Central memory CD4-positive, alpha-beta T cell (primary cell): ENCODE measurements around the gene MGP.

Experiments used
- DNase-seq: peaks from one replicate; pipeline ENCODE4 v3.0.0; 2022

Gene MGP

DNA sequence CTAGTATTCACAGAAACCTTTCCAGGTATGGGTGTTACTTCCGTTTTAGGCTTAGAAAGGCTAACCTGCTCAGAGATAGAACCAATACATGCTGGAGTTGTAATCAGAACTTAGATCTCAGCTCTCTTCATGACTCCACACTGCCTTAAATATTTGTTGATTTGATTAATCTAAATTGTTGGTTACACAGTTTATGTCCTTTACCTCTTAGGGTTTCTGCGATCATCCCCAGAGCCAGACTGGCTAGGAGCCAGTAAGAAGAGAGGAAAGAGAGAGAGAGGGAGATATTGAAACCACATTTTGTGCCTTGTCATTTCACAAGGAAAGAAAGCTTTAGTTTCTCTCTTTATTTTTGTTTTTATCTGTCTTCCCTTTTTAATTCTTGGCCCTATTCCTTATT lies 16.8 kb upstream of the MGP start:
- no peak for DNase-seq

DNA sequence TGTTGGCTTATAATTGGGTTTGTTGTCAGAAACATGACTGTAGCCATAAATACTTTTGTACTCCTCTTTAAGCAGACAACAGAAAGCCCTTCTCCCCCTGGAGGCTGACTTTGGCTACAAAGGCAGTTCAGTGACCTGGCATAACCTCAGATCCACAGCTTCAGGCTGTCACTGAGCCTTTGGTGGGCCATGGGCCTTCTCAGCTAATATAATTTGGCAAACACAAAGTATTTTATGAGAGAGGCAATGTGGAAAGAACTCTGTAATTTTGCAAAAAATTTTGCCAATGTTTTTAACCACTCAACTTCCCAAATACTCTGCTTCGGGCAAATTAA lies 15.5 kb upstream of the MGP start:
- DNase-seq = no peak

DNA sequence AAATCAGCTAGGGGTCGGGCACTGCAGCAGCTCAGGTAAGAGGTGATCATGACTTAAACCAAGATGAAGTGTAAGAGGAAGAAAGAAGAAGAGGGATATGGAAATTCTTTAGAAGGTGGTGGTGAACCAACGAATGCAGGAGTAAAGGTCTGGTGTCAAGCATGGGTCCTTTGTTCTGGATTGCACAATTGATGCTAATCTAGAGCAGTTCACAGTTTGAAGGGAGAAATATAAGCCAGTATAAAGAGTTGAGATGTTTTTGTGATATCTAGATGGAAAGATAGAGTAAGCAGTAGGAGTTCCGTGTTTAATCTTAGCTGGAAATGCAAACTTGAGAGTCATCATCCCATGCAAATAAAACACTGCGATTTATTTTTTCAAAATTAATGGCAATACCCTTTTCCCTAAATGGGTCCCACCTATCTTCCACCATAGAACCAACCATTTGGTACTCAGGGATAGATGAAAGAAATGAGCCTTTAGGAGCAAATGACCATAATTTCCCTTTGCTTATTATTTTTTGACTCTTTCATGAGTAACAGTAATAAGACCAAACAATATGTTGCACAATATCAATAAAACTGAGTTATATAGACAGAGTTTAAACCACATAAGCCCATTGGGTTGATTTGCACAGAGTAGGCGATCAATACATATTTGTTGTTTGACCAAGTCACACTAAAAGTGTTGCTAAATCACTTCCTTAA lies 15.0 kb upstream of the MGP start:
- DNase-seq = no peak

DNA sequence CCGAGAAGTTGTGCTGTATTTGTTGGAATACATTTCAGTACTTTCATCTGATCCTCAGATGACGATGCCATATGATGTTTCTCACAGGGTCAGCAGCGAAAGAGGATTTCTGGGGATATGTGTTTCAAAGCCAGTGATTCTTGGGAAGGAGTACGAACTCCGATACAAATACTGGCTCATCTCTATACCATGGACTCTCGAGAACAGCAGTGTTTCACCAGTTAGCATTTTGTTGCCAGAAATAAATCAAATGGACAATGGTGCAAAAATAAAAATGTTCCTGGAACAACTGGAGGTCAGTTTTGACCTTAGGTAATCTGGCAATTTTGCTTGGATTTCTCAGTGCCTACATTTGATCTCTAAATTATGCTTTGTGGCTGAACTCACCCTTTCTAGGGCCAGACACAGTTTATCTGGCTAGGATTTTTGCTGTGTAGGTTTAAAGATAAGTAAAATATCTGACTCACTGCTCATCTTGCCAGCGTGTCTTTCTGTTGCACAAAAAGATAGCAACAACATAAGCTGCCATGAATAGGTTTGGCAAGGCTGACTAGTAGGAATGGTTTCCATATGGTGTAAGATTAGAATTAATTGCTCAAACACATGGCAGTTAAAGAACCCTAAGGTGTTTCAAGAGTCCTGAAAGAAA lies 11.0 kb upstream of the MGP start:
- DNase-seq = no peak

DNA sequence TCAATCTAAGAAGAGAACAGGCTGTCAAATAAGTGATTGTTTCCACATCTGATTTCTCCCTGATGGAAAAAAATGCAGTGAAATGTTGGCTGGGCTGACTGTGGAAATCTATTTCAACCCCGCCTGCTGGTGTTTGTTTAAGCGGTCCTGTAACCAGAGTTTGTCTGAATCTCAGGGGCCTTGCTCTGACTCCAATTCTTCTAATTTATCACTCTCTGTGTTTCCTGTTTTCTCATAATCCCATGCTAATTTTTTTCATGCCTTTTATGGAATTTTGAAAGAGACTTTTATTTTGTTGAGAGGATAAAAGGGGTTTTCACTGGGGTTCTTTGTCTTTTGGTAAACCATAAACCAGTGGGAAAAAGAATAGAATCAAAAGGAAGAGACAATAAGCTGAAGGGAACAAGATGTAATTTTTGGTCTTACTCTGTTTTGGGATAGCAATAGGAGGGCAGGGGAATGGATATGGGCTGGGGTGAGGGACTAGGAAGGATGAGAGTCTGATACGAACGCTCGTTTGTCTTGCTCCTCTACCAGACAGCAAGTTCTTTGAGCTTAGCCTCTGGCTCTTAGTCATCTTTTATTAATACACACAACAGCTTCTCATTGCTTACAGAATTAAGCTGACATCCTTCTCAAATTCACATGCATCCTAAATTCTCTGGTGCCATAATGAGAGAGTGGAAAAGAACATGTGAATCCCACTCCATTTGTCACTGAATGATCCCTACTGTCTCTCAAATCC lies 8.0 kb upstream of the MGP start:
- DNase-seq = no peak

DNA sequence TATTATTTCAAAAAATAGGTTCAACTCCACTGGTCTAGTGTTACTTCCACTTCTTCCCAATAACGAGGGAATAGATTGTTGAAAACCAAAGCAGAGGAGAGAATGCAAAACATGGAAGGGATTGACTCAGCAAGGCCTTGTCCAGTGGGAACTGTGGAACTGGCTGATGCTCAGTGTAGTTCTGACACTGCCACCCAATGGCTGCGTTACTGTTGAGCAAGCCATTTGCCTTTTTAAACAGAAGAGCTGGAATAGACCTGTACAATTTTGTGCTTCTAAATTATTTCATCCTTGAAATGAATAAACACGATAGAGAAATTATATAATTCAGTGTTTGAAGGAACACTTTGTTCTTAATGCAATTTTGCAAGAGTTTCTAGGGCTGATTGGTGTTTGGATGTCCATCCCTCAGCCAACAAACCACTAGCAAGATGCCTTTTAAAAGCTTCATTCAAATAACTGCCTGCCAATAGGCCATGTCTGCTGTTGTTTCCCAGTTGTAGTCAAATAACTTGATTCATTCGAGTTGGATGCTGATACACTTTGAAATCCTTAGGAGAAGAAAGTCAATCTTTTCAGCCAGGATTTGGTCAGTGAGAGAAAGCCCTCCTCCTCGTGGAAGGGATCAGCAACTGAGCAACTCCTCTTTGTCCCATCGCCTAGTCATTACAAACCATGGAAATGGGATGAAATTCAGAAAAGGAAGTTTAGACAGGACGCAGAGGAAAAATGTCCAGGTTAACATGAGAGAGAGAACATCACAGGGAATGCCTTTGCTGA lies 7.3 kb upstream of the MGP start:
- no peak for DNase-seq

DNA sequence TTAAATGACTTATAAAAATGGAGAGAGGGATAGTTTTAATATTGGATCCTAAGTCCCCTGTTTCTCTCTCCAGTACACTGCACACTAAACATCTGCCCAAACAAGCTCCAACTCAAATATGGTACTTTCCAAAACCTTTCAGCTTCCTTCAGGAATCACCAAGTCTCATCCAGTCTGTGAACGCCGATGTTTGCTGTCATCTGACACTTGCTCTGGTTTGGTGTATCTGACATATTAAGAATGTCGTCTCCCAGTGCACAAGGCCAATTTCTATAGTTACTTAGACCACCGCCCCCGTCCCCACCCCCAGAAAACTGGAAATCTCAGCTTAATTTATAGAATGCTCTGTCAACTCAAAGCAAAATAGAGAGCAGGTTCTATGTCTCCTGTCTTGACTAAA lies 5.0 kb upstream of the MGP start:
- DNase-seq = no peak

DNA sequence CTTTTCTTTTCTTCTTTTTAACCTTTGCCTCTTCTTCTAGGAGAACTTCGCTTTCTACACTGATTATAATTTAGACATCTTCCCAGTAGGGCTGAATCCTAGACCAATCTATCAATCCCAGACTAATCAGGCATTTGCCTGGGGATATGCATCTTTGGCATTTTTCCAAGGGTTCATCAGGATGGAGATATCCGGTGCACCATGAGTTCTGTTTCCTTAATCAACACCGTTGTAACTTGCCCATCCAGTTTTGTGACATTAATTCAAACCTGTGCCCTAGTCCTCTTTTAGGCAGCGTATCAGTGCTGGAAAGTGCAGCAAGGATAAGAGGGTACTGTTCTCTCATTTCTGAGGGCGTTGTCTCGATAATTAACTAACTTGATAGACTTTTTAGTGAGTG lies 617 bp upstream of the MGP start:
- DNase-seq = no peak

DNA sequence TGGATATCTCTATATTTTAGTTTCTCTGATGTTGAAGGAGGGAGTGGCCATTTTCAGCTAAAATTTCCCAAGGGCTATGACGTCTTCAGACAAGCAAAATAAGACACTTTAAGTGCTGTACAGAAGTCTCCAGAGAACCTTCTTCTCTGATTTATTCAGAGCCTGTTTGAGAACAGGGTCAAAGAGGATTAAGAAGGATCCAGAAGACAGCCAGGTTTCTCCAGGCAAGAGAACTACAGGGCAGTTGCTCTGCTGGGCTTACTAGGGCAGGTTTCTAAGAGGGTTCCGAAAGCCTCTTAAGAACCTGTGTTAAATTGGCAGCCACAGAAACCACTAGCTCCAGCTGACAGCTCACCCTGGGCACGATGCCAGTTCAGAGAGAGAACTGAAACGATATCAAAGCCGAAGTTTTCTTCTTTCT lies 1.2 kb downstream of the MGP start:
- DNase-seq = peak; percentile 84

DNA sequence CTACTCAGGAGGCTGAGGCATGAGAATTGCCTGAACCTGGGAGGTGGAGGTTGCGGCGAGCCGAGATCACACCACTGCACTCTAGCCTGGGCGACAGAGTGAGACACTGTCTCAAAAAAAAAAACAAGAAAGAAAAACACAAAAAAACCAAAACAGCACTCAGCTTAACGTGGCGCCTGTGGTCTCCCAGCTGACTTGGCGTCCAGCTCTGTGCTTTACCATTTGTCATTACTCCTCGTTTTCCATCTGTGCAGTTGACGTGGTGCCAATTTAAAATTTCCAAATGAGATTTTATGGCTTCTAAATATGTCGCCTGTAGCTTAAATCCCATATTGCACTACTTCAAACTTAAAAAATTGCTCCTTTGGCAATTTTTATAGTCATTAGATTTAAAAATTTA lies 2.0 kb downstream of the MGP start:
- DNase-seq = no peak

DNA sequence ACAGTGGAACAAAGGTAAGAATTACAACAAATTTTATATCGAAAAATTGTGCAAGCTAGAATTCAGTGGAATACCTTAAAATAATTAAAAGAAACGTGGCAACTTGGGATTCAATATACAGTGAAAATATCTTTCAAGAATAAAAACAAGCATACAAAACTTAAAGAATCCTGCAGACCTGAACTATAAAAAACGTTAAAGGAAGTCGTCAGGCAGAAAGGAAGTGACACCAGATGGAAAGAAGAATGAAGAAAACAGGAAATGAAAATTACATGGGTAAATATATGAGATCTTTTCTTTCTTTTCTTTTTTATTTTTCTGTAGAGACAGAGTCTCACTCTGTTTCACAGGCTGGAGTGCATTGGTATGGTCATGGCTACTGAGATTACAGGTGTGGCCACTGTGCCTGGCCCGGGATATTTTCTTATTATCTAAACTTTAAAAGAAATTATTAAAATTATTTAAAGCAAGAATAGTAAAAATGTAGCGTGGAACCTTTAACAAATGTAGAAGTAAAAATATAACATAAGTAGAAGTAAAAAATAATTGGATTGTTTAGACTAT lies 4.7 kb downstream of the MGP start:
- no peak for DNase-seq

DNA sequence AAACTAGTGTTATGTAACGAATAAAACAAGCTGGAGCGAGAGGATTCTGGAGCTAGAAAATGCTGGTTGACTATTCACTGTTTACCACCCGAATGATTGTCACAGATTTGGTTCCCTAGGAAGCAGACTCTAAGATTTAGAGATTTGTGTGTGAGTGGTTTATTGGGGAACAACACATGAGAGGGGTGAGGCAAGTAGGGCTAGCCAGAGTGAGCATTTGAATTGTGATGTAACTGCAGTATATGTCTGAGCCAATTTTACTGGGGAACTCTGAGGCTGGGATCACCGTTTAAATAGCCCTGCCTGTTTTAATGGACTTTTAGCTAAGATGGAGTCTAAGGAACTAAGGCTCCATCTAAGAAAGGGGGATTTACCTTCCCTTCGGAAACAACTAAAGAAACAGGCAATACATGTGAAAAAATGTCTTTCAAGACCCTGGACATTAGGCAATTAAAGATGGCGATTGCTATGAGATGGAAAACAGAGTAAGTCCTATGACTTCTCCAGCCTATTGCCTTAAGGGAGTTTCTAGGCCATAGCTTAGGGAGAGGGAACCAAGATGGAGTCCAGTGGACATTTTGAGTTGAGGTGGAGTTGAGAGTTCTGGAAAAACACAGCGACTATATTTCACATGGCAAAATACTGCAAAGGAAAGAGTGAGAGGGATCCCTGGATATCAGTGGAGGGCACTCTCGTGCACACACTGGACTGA lies 6.3 kb downstream of the MGP start:
- no peak for DNase-seq

DNA sequence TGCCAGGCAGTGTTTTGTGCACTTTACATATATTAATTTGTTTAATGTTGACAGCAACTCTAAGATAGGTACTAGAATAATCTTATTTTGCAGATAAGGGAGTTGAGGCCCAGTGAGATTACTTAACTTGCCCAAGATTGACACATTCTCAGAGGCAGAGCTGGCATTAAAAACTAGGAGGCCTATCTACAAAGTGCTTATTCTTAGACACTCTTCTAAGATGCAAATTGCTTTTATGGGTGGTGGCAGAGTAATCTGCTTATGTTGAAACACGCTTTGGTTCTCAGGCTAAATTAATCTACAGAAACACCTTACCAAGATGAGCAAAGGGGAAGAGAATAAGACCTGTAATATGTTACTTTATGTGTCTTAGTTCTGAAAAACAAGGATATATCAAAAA lies 7.2 kb downstream of the MGP start:
- DNase-seq = no peak

DNA sequence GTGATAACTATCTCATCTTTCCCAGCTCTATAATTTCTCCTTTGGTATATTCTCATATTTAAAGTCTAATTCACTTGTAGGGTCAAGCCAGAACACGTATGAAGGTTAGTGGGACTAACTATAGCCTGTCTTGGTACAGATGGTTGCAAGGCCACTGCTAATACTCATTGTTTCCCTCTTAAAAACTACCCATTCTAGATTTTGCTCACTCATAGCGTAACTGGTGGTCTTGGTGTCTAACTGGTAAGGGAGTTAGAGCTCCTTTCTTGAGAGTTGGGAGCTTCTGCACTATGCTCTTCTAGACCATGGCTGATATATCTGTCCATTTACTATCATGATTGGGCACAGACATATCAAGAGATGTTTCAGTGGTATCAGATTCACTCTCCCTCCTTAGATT lies 8.8 kb downstream of the MGP start:
- no peak for DNase-seq

DNA sequence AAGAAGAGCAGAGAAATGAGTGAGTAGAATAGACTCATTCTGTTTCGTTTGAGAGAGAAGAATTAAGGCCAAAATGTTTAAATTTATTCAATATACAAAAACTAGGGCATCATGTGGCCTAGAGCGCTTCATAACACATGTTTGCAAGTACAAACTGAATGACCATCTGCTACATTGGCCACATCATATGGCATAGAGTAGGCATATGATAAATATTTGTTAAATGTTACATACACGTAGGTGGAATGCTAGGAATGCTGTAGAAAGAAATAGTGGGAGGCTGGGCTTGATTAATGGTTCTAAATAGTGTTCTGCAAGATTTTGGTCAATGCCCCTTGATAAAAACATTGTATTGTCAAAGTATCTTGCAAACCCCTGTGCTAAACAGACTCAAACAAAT lies 10.8 kb downstream of the MGP start:
- no peak for DNase-seq

DNA sequence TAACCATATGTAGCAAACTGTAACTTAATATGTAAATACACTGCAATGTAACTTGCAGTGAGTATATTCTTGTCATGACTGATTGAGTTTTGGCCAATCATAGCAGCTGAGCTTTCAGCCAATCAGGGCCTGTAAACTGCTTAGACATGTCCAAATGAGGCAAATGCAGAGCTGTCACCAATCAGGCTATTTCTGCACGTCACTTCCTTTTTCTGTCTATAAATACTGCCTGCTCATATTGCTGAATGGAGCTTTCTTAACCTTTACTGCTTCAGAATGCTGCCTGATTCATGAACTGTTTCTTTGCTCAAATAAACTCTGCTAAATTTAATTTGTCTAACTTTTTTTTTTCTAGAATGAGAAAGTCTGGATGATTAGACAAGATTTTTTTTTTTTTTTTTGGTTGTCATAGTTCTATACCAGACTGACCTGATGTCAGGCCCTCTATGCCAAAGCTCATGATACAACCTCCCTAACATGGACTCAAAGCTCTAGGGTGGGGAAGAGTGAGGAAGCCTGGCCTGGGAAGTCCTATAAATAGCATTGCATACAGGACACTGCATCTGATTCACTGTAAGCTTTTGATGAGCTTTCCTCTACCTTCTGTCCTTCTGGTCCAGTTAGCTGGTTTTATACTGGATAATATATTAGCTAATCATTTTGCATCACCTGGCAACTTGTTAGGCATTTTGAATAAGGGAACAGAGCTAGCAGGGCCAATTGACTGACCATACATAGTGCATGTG lies 12.0 kb downstream of the MGP start:
- DNase-seq = no peak

DNA sequence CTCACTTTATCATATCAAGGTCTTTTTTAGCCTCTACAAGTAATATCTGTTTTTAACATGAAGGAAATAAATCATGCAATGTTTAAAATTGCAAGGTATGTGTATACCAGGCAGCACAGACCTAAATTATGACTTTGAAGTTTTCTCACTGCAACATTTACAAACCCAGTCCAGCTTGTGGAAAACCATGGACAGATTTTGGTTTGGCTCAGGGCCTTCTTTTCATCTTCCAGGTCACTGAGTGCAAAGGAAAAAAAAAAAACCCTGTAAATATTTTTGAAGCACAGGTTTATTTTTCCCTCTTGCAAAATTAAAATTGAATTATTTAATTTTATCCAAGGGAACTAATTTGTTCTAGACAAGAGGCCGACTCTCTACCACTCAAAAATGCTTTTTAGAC lies 13.8 kb downstream of the MGP start:
- DNase-seq = no peak

DNA sequence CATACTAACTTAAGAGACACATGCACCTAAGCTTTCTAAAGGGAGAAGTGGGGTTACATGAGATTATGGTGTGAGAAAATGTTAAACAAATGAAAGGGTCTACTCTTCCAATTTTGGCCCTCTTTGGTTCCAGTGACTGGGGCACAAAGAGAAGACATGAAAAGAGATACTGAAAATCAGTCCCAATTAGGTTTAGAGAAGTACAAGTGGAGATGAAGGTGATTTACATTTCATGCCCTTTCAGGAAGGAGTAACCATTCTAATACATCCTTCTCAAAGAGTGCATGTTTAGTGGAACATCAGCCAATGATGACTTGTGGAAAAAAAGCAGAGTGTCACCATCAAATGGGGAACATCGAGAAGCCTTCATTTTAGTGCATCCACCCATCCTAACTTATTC lies 14.4 kb downstream of the MGP start:
- DNase-seq = no peak

DNA sequence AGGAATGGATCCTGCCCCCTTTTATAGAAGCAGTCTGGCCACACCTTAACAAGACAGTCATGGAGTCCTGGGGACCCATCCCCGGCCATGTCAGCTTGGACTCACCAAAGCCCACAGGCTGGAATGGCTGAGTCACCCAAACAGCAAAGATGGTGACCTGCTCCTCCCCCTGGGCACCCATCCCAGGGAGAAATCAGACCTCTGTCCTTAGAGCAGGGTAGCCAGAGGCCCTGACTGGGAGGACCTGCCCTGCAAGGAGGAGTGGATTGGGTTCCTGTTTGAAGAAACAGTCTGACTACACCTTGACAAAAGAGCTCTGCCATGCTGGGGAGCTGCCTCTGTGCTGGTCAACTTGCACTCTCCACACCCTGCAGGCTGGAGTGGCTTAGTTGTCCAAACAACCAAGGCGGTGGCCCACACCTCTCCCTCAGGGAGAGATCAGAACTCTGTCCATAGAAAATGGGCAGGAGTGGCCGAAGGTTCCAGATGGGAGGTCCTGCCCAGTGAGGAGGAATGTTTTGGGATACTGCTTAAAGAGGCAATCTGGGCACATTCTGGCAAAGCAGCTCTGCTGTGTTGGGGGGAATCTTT lies 16.6 kb downstream of the MGP start:
- DNase-seq = no peak

DNA sequence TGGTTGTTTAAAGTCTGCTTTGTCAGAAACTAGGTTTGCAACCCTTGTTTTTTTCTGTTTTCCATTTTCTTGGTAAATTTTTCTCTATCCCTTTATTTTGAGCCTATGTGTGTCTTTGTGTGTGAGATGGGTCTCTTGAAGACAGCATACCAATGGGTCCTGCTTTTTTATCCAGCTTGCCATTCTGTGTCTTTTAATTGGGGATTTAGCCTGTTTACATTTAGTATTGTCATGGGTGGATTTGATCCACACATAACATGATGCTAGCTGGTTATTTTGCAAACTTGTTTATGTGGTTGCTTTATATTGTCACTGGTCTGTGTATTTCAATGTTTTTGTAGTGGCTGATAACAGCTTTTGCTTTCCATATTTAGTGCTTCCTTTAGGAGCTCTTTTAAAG lies 25.2 kb downstream of the MGP start:
- DNase-seq = no peak

DNA sequence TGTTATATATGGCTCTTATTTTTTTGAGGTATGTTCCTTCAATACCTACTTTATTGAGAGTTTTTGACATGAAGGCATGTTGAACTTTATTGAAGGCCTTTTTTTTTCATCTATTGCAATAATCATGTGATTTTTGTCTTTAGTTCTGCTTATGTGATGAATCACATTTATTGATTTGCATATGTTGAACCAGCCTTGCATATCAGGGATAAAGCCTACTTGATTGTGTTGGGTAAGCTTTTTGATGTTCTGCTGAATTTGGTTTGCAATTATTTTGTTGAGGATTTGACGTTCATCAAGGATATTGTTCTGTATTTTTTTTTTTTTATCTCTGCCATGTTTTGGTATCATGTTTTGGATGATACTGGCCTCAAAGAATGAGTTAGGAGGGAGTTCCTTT lies 27.1 kb downstream of the MGP start:
- no peak for DNase-seq
